Vagina (tissue), 2 donors: Measurements from ENCODE around the gene OR10A2.

ENCODE experiments used
- POLR2AphosphoS5 ChIP-seq, 2 donors: sonication (generic); formaldehyde crosslinking; IDR thresholded peaks; one replicate each; pipeline ENCODE4 v1.9.0; 2017; ENCODE audit warnings: antibody characterized with exemption in 2 of 2, mild to moderate bottlenecking in 2 of 2, low read depth in 1 of 2; ENCODE audit not compliant: insufficient read depth in 1 of 2
- TF ChIP-seq, protein P1 (sequence below), 3 experiments: fragments of 450-650 bp in 2 of 3; fragments of 200-600 bp in 1 of 3; sonication (generic) in 1 of 3; IDR thresholded peaks; one replicate each; pipeline ENCODE4 v1.5.1; 2017 to 2019; ENCODE audit warnings: antibody characterized with exemption in 3 of 3, mild to moderate bottlenecking in 2 of 3, moderate library complexity in 2 of 3

DNA sequence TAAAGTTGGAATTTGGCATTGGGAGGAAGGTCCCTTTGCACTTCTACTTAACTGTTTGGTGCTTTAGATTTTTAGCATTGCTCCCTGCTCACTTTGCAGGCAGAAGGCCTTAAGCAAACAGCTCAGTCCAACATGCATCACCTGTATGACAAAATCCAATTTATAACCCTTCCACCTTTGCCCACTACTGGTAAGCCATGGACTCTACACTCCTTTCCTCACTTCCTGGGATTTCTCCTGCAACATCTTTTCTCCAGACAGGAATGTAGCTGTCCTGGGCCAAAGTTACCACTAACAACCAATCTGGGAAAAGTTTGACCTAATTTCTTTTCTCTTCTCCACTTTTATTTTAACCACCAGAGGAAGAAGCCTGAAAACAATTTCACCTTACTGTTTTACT lies 31.2 kb downstream of the OR10A2 start:
- TF ChIP-seq, protein P1, sequence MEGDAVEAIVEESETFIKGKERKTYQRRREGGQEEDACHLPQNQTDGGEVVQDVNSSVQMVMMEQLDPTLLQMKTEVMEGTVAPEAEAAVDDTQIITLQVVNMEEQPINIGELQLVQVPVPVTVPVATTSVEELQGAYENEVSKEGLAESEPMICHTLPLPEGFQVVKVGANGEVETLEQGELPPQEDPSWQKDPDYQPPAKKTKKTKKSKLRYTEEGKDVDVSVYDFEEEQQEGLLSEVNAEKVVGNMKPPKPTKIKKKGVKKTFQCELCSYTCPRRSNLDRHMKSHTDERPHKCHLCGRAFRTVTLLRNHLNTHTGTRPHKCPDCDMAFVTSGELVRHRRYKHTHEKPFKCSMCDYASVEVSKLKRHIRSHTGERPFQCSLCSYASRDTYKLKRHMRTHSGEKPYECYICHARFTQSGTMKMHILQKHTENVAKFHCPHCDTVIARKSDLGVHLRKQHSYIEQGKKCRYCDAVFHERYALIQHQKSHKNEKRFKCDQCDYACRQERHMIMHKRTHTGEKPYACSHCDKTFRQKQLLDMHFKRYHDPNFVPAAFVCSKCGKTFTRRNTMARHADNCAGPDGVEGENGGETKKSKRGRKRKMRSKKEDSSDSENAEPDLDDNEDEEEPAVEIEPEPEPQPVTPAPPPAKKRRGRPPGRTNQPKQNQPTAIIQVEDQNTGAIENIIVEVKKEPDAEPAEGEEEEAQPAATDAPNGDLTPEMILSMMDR (IDR thresholded peaks at IDR 0.05), result no peak
- TF ChIP-seq POLR2AphosphoS5 (IDR thresholded peaks at IDR 0.05; ENCODE audit: insufficient read depth in 1 of 2, low read depth in 1 of 2), result no peak
